T-helper 22 cell (primary cell): ENCODE results near the gene ADD3.
"Not testable (repeated sequence)": the region's sequence is repeated elsewhere in the genome, so short reads cannot be mapped to it uniquely, and the experiment has no call there.

Experiments used
- DNase-seq: peaks from one replicate; pipeline ENCODE4 v3.0.0-alpha.2; 2020; ENCODE audit warnings: low read depth

ADD3 gene

GRCh38 chr10:110032801-110033700 is 25.3 kb downstream of the ADD3 start:
- no peak for DNase-seq

GRCh38 chr10:110033701-110034235 is 26.0 kb downstream of the ADD3 start:
- DNase-seq, result no peak

GRCh38 chr10:110034596-110034995 is 26.8 kb downstream of the ADD3 start:
- no peak for DNase-seq

- no peak for DNase-seq
Measured at GRCh38 chr10:110035070-110035921, 27.5 kb downstream of the ADD3 start.

GRCh38 chr10:110036640-110037039 is 28.9 kb downstream of the ADD3 start:
- no peak for DNase-seq

- DNase-seq, result no peak
Measured at GRCh38 chr10:110039254-110039653, 31.5 kb downstream of the ADD3 start.

- no peak for DNase-seq
Measured at GRCh38 chr10:110040108-110040507, 32.3 kb downstream of the ADD3 start.

GRCh38 chr10:110040767-110041478 is 33.1 kb downstream of the ADD3 start:
- DNase-seq, result no peak

GRCh38 chr10:110041479-110041829 is 33.7 kb downstream of the ADD3 start:
- no peak for DNase-seq

- no peak for DNase-seq
Measured at GRCh38 chr10:110042181-110042580, 34.4 kb downstream of the ADD3 start.

GRCh38 chr10:110042891-110043290 is 35.1 kb downstream of the ADD3 start:
- DNase-seq, result no peak

GRCh38 chr10:110044681-110045080 is 36.9 kb downstream of the ADD3 start:
- DNase-seq, result no peak

- DNase-seq, result no peak
Measured at GRCh38 chr10:110045772-110046171, 38.0 kb downstream of the ADD3 start.

- not testable (repeated sequence) for DNase-seq
Measured at GRCh38 chr10:110048145-110048544, 40.4 kb downstream of the ADD3 start.

GRCh38 chr10:110048781-110049180 is 41.0 kb downstream of the ADD3 start:
- no peak for DNase-seq

- not testable (repeated sequence) for DNase-seq
Measured at GRCh38 chr10:110049889-110050591, 42.3 kb downstream of the ADD3 start.

GRCh38 chr10:110051487-110051886 is 43.7 kb downstream of the ADD3 start:
- no peak for DNase-seq

GRCh38 chr10:110052916-110053315 is 45.1 kb downstream of the ADD3 start:
- no peak for DNase-seq

- DNase-seq, result no peak
Measured at GRCh38 chr10:110056822-110057221, 49.0 kb downstream of the ADD3 start.

GRCh38 chr10:110057456-110057855 is 49.7 kb downstream of the ADD3 start:
- no peak for DNase-seq

GRCh38 chr10:110058212-110058611 is 50.4 kb downstream of the ADD3 start:
- DNase-seq, result no peak

GRCh38 chr10:110059925-110060324 is 52.1 kb downstream of the ADD3 start:
- DNase-seq, result no peak
